ENCODE measurements around the gene BLNK.
"Not testable (repeated sequence)": the region's sequence is repeated elsewhere in the genome, so short reads cannot be mapped to it uniquely, and the experiment has no call there.

BLNK gene

GRCh38 chr10:96218826-96219225, 52.5 kb downstream of the BLNK start:
- DNase-seq = no peak

- no peak for DNase-seq
These were observed 53.7 kb downstream of the BLNK start for GRCh38 chr10:96217711-96218110.

- DNase-seq = no peak
These were observed 54.6 kb downstream of the BLNK start for GRCh38 chr10:96216775-96217174.

GRCh38 chr10:96212911-96213310, 58.5 kb downstream of the BLNK start:
- DNase-seq = no peak

- no peak for DNase-seq
These were observed 59.6 kb downstream of the BLNK start for GRCh38 chr10:96211764-96212163.

GRCh38 chr10:96208946-96209345, 62.4 kb downstream of the BLNK start:
- no peak for DNase-seq

- no peak for DNase-seq
These were observed 63.1 kb downstream of the BLNK start for GRCh38 chr10:96208271-96208670.

- DNase-seq = no peak
These were observed 65.8 kb downstream of the BLNK start for GRCh38 chr10:96205580-96205979.

- no peak for DNase-seq
These were observed 69.8 kb downstream of the BLNK start for GRCh38 chr10:96201525-96201924.

GRCh38 chr10:96189505-96189904, 81.9 kb downstream of the BLNK start:
- DNase-seq = not testable (repeated sequence)

GRCh38 chr10:96188916-96189315, 82.5 kb downstream of the BLNK start:
- no peak for DNase-seq

GRCh38 chr10:96188421-96188820, 82.9 kb downstream of the BLNK start:
- no peak for DNase-seq

- no peak for DNase-seq
These were observed 94.4 kb downstream of the BLNK start for GRCh38 chr10:96176985-96177384.

- no peak for DNase-seq
These were observed 98.7 kb downstream of the BLNK start for GRCh38 chr10:96172666-96173065.

- DNase-seq = no peak
These were observed 101.1 kb downstream of the BLNK start for GRCh38 chr10:96170230-96170629.

- DNase-seq = no peak
These were observed 102.8 kb downstream of the BLNK start for GRCh38 chr10:96168546-96168945.

GRCh38 chr10:96165726-96166125, 105.6 kb downstream of the BLNK start:
- DNase-seq = no peak

- DNase-seq = no peak
These were observed 118.3 kb downstream of the BLNK start for GRCh38 chr10:96153070-96153469.

- DNase-seq = no peak
These were observed 118.9 kb downstream of the BLNK start for GRCh38 chr10:96152437-96152836.
